GM19438 (cell line): ENCODE measurements around the gene CDK2AP2.
"Not testable (repeated sequence)": the region's sequence is repeated elsewhere in the genome, so short reads cannot be mapped to it uniquely, and the experiment has no call there.

ENCODE experiments used
- ATAC-seq: cut with Tn5 transposase; IDR thresholded peaks from one replicate; pipeline ENCODE4 v1.9.1; 2021; ENCODE audit warnings: low read depth; ENCODE audit not compliant: unreplicated experiment

Gene CDK2AP2

GRCh38 chr11:67507864-67508485 is at the start of gene CDK2AP2:
TSS of gene CDK2AP2 (minus strand) at chr11:67508162. CDS start at chr11:67508082, 80 bp downstream.
- peak; percentile 59 for ATAC-seq

DNA sequence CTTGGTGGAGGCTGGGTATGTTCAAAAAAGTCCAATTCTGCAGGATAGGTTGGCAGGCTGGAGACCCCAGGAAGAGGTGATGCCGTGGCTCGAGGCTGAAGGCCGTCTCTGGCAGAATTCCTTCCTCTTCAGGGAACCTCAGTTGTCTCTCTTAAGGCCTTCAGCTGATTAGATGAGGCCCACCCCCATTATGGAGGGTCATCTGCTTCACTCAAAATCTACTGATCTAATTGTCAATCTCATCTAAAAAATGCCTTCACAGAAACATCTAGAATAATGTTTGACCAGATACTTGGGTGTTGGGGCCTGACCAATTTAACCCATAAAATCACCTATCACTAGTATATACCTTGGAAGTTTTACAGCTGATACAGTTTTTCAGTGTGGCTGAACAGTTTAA is 48.3 kb upstream of the CDK2AP2 start:
- ATAC-seq: no peak

DNA sequence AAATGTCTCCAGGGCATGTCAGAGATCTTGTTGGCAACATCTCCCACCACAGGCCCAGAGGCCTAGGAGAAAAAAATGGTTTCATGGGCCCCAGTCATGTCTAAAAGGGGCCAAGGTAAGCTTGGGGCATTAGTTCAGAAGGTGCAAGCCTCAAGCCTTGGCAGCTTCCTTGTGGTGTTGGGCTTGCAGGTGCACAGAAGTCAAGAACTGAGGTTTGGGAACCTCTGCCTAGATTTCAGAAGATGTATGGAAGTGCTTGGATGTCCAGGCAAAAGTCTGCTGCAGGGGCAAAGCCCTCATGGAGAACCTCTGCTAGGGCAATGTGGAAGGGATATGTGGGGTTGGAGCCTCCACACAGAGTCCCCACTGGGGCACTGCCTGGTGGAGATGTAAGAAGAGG is 43.7 kb upstream of the CDK2AP2 start:
- not testable (repeated sequence) for ATAC-seq

GRCh38 chr11:67551127-67551526 is 43.2 kb upstream of the CDK2AP2 start:
- no peak for ATAC-seq

DNA sequence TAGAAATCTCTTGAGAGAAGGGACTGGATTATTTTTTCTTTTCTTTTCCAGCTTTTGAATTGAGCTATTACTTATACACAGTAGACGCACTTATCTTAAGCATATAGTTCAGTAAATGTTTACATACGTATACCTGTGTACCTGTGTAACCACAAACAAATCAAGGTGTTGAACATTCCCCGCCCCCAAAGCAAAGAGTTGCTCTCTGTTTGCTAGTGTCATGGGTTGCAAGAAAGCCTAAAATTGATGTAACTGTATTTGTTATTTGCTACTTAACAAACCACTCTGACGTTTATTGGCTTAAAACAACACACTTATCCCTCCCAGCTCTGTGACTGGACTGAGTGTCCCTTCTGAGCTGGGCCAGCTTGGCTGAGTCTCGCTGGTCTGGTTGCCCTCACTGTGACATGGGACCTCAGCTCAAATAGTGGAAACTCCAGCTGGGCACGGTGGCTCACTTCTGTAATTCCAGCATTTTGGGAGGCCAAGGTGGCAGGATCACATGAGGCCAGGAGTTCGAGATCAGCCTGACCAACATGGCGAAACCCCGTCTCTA is 40.7 kb upstream of the CDK2AP2 start:
- ATAC-seq: no peak

GRCh38 chr11:67548112-67548511 is 40.1 kb upstream of the CDK2AP2 start:
- ATAC-seq: not testable (repeated sequence)

- ATAC-seq: no peak
Observed at GRCh38 chr11:67545280-67545679, 37.3 kb upstream of the CDK2AP2 start.

GRCh38 chr11:67544616-67545242 is 36.8 kb upstream of the CDK2AP2 start:
- no peak for ATAC-seq

DNA sequence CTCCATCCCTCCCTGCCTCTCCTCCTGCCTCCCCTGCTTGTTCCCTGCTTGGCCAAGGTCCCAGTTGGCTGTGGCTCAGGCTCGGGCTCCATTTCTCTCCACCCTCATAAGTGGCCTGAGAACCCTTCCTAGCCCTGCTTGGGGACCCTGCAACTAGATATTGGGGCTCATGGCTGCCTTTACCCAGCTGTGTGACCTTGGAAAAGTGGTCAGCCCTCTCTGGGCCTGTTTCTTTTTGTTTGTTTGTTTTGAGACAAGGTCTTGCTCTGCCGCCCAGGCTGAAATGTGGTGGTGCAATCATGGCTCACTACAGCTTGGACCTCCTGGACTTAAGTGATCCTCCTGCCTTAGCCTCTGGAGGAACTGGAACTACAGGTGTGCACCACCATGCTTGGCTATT is 35.6 kb upstream of the CDK2AP2 start:
- ATAC-seq: no peak

GRCh38 chr11:67542971-67543370 is 35.0 kb upstream of the CDK2AP2 start:
- no peak for ATAC-seq

- ATAC-seq: no peak
Observed at GRCh38 chr11:67542169-67542568, 34.2 kb upstream of the CDK2AP2 start.

DNA sequence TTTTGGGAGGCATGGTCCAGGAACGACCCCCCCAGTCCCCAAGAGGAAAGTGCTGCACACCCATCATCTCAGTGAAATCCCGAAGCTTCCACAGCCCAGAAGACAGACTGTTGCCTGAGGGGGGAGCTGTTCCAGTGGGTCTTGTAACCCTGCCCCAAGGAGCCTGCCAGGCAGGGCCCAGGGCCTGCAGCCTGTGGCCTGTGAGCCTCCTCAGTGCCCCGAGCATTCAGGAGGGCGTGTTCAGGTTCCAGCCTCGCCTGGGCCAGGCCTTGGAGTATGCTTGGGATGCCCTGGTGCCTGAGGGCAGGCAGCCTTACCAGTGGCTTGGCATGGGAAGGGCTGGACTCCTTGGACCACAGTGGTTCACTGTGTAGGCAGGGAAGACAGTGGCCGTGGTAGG is 33.2 kb upstream of the CDK2AP2 start:
- no peak for ATAC-seq

DNA sequence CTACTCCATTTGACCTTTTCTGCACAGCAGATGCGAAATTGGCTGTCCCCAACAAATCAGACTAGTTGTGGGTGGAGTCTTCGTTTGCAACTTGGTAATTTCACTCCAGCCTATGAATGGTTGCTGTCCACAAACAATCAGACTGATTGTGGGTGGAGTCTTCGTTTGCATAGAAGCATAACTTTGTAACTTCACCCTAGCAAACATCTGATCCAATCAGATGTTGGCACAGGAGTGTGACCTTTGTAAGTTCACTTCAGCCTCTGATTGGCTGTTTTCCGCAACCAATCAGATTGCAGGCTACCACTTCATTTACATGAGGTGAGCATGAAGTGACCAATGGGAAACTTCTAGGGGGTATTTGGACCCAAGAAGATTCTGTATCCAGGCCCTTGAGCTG is 31.6 kb upstream of the CDK2AP2 start:
- no peak for ATAC-seq

DNA sequence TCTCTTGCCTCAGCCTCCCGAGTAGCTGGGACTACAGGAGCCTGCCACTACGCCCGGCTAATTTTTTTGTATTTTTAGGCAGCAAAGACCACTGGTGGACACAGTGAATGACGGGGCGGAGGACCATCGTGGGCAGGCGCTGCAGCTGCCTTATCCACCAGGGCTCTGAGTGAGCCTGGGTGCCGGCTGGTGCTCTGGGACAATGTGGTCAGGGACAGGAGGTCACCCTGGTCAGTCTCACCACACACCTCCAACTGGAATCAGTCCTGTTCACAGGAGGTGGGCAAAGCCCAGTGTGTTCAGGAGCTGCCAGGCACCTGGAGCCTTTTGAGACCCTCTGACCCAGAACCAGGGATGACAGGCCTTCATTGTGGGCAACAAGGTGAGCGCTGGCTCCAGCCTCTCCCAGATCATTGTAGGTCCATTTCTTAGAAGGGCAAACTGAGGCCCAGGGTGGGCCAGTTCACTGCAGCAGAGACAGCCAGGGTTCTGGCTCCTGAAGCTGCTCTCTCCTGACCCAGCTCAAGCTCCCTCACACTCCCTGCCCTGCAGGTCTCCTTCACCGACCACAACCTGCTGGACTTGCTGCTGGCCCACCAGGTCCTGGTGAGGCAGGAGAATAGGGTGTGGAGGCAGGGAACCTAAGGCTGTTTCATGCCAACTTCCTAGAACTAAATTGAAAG is 31.0 kb upstream of the CDK2AP2 start:
- no peak for ATAC-seq

- no peak for ATAC-seq
Observed at GRCh38 chr11:67538306-67538705, 30.3 kb upstream of the CDK2AP2 start.

DNA sequence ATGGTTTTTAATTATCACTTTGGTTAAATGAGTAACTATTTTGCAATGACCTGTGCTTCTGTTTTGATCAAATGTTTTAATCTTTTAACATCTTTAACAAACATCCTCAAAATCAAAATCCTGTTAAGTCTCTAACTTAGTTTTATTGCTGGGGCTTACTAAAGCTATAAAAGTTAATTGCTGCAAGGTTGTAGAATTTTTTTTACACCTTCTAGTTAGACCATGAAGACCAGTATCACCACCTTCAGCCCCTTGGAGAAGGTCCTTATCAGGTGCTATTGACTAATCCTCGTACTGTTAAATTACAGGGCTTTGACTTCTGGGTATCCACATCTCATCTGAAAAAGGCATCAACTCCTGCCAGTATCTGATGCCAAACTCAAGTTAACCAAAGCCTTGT is 27.6 kb upstream of the CDK2AP2 start:
- no peak for ATAC-seq

DNA sequence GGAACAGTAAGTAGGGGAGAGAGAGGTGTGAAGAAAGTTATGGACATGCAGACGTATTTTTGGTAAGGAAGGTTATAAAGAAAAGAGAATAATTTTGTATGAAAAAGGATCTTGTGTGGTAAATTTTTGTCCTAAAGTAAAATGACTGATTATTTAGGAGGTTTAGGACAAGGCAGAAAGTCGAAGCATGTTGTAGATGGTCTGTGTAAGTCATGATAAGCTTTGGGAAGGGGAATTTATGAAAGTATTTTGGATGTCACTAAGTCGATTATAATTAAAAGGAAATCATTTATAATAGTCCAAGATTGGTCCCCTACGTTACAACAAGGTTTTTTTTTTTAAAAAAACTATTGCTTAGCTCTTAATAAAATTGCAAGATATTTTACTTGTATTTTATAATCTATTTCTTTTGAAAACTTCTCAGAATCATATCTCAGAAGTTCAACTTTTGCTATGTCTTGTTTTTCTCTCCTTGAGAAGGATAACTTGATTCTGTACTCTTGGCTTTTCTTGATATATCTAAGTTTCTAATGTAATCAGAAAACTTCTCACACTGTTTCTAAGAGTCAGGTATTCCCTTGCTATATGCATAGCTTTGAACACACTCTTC is 26.2 kb upstream of the CDK2AP2 start:
- no peak for ATAC-seq

- no peak for ATAC-seq
Observed at GRCh38 chr11:67532889-67533288, 24.9 kb upstream of the CDK2AP2 start.

DNA sequence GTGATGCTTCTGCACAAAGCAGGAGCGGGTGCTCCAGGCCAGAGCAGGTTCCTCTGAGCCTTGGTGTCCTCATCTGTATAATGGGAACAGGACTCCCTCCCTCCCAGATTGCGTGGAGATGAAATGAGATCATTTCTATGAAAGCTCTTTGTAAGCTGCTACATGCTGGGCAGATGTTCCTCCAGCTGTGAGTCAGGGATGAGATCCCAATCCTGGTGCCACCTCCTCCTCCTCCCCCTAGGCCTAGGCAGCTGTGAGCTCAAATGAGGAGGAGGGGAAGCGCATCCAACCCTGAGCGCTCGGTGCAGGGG is 22.3 kb upstream of the CDK2AP2 start:
- ATAC-seq: no peak

- ATAC-seq: no peak
Observed at GRCh38 chr11:67528376-67528775, 20.4 kb upstream of the CDK2AP2 start.

GRCh38 chr11:67525275-67525976 is 17.5 kb upstream of the CDK2AP2 start:
- no peak for ATAC-seq
